Activated T-helper 1 cell treated with anti-CD3 and anti-CD28 coated beads, Interleukin-12 subunit alpha, Interleukin-12 subunit beta, Interleukin-2, Interleukin-4 antibody, amounts not matched to agents 30 ng/mL and 10 ng/mL and 1 ng/mL, durations not matched to agents 14 hours and 24 hours and 36 hours (primary cell): Measurements from ENCODE around the gene EMP2. TPM values are rescaled to one million over a fixed set of nuclear protein-coding genes. Genes with fewer than 3 reads are reported as not detected.

ENCODE experiments used
- DNase-seq: peaks from one replicate; pipeline ENCODE4 v3.0.0; 2021; ENCODE audit warnings: low spot score
- H3K27ac Mint-ChIP-seq: one replicate; pipeline ENCODE4 v1.8.0; 2021; ENCODE audit warnings: mild to moderate bottlenecking, mixed read lengths
- H3K27me3 Mint-ChIP-seq: one replicate; pipeline ENCODE4 v1.8.0; 2022; ENCODE audit warnings: mild to moderate bottlenecking, moderate library complexity, mixed read lengths; ENCODE audit not compliant: insufficient read depth
- H3K36me3 Mint-ChIP-seq: one replicate; pipeline ENCODE4 v1.8.0; 2021; ENCODE audit warnings: low read depth, mixed read lengths
- H3K4me1 Mint-ChIP-seq: one replicate; pipeline ENCODE4 v1.8.0; 2021; ENCODE audit warnings: low read depth, mixed read lengths
- H3K4me3 Mint-ChIP-seq: one replicate; pipeline ENCODE4 v1.8.0; 2021; ENCODE audit warnings: mild to moderate bottlenecking, moderate library complexity, mixed read lengths
- H3K9me3 Mint-ChIP-seq: one replicate; pipeline ENCODE4 v1.8.0; 2021; ENCODE audit warnings: mixed read lengths
- intact Hi-C: fragments of 100-400 bp; cut with micrococcal nuclease; formaldehyde crosslinking; loops from one replicate; pipeline ENCODE4 v1.15.1; 2024
- total RNA-seq: library from RNA; stranded (reverse); gene quantifications from 2 replicates; pipeline ENCODE4 v1.2.3, GENCODE V29; 2022

EMP2 gene
- total RNA-seq, 1 donor from 2014 or later, result not detected

DNA sequence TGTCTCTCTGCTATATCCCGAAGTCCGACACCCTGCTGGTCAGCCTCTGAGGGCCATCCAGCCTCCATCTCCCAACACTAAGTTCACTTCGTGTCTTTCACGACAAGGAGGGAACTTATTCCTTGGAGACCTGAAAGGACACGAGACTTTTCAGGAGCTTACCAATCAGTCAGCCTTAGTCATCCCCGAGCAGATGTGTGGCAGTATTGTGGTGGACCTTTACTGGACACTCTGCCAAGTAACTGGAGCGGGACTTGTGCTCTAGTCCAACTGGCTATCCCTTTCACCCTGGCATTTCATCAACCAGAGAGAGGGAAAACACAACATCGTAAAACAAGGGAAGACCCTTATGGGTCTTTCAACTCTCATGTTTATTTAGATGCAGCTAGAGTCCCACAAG lies 87.1 kb downstream of the EMP2 start:
- Mint-ChIP-seq H3K4me1 (no peaks in the 10 kb centered on the region), H3K9me3 (peaks cover 23% of the 10 kb centered on the region), H3K27ac (no peak overlapping the region), H3K36me3 (no peaks in the 10 kb centered on the region), H3K4me3 (no peak overlapping the region), H3K27me3 (no peaks in the 10 kb centered on the region)
- intact Hi-C loops, result no loop called here
- no peak for DNase-seq

DNA sequence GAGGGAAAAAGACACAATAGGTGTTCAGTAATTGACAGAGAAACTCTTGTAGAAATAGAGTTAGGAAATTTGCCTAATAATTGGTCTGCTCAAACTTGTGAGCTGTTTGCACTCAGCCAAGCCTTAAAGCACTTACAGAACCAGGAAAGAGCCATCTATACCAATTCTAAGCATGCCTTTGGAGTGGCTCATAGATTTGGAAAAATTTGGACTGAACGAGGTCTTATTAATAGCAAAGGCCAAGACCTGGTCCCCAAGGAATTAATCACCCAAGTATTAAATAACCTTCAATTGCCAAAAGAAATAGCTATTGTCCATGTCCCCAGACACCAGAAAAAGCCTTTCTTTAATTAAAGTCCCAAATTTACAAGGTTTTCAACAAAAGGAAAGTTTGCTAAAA lies 90.3 kb downstream of the EMP2 start:
- H3K9me3 Mint-ChIP-seq, result peaks cover 31% of the 10 kb centered on the region
- H3K36me3 Mint-ChIP-seq, result peaks cover 5% of the 10 kb centered on the region
- peaks cover 2% of the 10 kb centered on the region for H3K27me3 Mint-ChIP-seq
- H3K4me3 Mint-ChIP-seq, result no peak overlapping the region
- no peak for DNase-seq
- intact Hi-C loops, result no loop called here
- no peaks in the 10 kb centered on the region for H3K4me1 Mint-ChIP-seq
- no peak overlapping the region for H3K27ac Mint-ChIP-seq

DNA sequence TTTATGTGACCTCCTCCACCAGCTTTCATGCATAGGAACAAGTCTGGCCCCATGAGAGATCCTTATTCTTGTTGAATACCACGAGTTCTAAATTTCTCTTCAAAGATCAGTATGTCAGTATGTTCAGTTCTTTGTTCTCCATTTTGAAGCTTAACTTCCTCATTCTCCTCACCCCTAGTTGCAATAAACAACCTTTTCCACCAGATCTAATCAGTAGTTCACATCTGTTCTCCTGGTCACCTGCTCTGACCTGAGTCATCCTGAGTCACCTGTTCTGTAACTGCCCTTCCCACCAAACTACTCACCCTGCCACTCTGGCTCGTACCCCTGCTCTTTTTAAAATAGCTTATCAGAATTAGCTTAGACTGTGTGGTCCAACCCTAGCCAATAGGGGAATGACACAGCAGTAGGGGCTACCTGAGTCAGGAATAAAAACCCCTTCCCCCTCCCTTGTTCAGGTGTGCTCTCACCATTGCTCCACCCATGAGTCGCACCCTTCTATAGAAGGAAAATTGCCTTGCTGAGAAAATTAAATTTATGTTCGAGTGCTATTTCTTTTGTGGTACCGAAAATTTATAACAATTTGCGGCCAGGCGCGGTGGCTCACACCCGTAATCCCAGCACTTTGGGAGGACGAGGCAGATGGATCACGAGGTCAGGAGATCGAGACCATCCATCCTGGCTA lies 94.6 kb downstream of the EMP2 start:
- intact Hi-C loops, result no loop called here
- DNase-seq, result no peak
- H3K27me3 Mint-ChIP-seq, result peaks cover 2% of the 10 kb centered on the region
- peaks cover 15% of the 10 kb centered on the region for H3K36me3 Mint-ChIP-seq
- H3K9me3 Mint-ChIP-seq, result peaks cover 23% of the 10 kb centered on the region
- no peaks in the 10 kb centered on the region for H3K4me1 Mint-ChIP-seq
- H3K27ac Mint-ChIP-seq, result no peak overlapping the region
- no peak overlapping the region for H3K4me3 Mint-ChIP-seq

DNA sequence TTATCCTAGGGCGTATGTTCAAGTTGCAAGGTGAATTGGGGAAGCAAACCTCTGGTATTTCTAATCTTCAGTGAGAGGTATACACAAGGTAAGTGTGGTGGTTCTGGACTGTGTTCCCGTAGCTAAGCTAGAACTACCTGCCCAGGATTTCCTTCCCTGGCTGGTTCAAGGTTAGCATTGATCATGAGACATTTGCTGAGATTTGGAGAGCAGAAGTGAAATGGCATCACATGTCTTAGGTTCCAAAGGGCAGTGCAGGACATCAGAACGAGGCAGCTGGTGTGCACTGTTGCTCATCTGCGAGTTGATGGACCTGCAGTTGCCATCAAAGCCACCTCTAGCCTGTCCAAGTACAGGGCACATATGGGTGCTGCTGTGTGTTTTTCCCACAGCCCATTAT lies 95.2 kb downstream of the EMP2 start:
- Mint-ChIP-seq H3K9me3 (peaks cover 26% of the 10 kb centered on the region), H3K27ac (no peak overlapping the region), H3K4me3 (no peak overlapping the region), H3K36me3 (peaks cover 21% of the 10 kb centered on the region), H3K4me1 (no peaks in the 10 kb centered on the region), H3K27me3 (peaks cover 2% of the 10 kb centered on the region)
- intact Hi-C loops, result no loop called here
- no peak for DNase-seq

DNA sequence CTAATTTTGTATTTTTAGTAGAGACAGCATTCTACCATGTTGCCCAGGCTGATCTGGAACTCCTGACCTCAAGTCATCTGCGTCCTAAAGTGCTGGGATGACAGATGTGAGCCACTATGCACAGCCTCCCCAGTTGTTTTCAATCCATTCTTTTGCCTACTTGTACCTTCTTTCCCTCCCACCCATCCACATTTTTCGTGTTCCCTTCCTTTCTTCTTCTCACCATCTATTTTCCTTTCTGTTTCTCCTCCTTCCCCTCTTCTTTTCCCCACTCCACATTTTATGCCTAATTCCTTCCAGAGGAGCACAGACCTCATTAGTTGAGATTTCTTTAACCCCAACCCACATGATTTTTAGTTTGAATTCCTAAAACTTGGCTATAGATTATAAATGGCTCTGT lies 100.2 kb downstream of the EMP2 start:
- Mint-ChIP-seq H3K4me1 (no peaks in the 10 kb centered on the region), H3K36me3 (peaks cover 32% of the 10 kb centered on the region), H3K27ac (no peak overlapping the region), H3K9me3 (peaks cover 17% of the 10 kb centered on the region), H3K4me3 (no peak overlapping the region), H3K27me3 (no peaks in the 10 kb centered on the region)
- DNase-seq, result no peak
- intact Hi-C loops, result no loop called here

Other genes starting within 250 kb of the EMP2 start
- gene ATF7IP2, start 194.5 kb downstream of the EMP2 start, total RNA-seq, result 25.9 and 28.7 TPM in 2 replicates
- not detected in 2 replicates for gene TEKT5, start 114.3 kb upstream of the EMP2 start, total RNA-seq
- gene NUBP1, start 163.2 kb upstream of the EMP2 start, total RNA-seq, result 39.8 and 42.4 TPM in 2 replicates
- not detected in 2 replicates for gene TVP23A, start 238.2 kb upstream of the EMP2 start, total RNA-seq